Measurements from ENCODE around the gene GRB7. TPM values are rescaled to one million over a fixed set of nuclear protein-coding genes. Genes with fewer than 3 reads are reported as not detected.
"Not testable (repeated sequence)": the region's sequence is repeated elsewhere in the genome, so short reads cannot be mapped to it uniquely, and the experiment has no call there.

Gene GRB7
- total RNA-seq, 2 experiments from 2014 or later = 2.0 to 2.1 TPM

DNA sequence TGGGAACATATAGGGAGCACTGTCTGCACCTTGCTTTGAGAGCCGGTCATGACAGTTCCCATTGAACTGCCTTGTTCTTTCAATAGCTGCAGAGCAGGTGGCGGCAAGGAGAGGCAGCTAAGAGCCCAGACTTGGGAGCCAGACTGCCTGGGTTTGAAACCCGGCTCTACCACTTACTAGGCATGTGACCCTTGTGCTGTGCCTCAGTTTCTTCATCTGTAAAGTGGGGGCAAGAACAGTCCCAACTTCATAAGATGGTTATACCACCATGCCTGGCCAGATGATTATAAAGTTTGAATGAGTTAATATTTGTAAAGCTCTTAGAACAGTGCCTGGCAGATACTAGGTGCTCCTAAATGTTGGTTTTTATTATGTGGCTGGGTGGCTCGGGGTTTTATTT lies 23.5 kb upstream of the GRB7 start:
- Mint-ChIP-seq H3K4me1 (ENCODE audit: low read depth) (no peaks in the 10 kb centered on the region), H3K4me3 (no peak overlapping the region), H3K27ac (no peak overlapping the region), H3K36me3 (ENCODE audit: low read depth) (no peaks in the 10 kb centered on the region), H3K27me3 (ENCODE audit: low read depth) (no peaks in the 10 kb centered on the region), H3K9me3 (no peaks in the 10 kb centered on the region)
- intact Hi-C loops (cut with micrococcal nuclease) = no loop called here
- CTCF ChIA-PET = no interaction called here
- no peak for DNase-seq

DNA sequence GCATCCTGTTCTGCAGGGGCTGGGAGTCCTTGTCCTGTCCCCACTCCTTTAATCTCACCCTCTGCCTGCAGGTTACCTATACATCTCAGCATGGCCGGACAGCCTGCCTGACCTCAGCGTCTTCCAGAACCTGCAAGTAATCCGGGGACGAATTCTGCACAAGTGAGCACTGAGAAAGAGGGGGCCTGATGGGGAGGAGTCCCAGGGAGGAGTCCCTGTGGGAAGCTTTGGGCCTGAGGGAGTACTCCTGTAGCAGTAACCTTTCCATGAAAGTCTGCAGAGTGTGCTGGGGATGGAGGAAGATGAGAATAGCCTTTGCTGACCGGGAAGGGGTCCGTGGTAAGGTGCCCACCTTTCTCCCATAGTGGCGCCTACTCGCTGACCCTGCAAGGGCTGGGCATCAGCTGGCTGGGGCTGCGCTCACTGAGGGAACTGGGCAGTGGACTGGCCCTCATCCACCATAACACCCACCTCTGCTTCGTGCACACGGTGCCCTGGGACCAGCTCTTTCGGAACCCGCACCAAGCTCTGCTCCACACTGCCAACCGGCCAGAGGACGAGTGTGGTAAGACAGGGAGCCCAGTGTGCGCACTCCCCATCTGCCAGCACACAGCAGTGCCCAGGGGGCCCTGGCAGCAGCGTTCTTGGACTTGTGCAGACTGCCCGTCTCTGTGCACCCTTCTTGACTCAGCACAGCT lies 22.2 kb upstream of the GRB7 start:
- H3K27ac Mint-ChIP-seq = no peak overlapping the region
- intact Hi-C loops (cut with micrococcal nuclease) = no loop called here
- H3K36me3 Mint-ChIP-seq (ENCODE audit: low read depth) = no peaks in the 10 kb centered on the region
- no peaks in the 10 kb centered on the region for H3K27me3 Mint-ChIP-seq (ENCODE audit: low read depth)
- DNase-seq = no peak
- no peaks in the 10 kb centered on the region for H3K4me1 Mint-ChIP-seq (ENCODE audit: low read depth)
- CTCF ChIA-PET = interaction anchor here (0.7 to 2.1 kb wide), 3 partner anchors 14 to 44 kb away, joined by 3 to 6 read pairs (median 3); partner anchors contain the start of gene MIEN1
- no peak overlapping the region for H3K4me3 Mint-ChIP-seq
- no peaks in the 10 kb centered on the region for H3K9me3 Mint-ChIP-seq

DNA sequence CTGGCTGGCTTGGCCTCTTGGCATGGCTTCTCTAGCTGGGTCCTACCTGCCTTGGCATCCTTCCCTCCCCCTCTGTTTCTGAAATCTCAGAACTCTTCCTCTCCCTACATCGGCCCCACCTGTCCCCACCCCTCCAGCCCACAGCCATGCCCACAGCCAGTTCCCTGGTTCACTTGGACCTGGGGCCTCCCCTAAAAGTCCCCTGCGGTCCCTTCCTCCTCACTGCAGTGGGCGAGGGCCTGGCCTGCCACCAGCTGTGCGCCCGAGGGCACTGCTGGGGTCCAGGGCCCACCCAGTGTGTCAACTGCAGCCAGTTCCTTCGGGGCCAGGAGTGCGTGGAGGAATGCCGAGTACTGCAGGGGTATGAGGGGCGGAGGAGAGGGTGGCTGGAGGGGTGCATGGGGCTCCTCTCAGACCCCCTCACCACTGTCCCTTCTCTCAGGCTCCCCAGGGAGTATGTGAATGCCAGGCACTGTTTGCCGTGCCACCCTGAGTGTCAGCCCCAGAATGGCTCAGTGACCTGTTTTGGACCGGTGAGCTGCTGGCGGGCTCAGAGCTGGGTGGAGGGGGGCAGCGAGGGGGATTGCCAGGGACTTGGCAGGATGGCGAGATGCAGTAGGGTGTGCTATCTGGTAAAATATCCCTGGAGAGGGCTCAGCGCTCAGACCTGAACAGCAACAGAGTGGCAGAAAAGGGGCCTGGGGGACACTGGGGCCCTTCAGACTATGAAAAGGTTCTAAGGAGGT lies 21.5 kb upstream of the GRB7 start:
- intact Hi-C loops (cut with micrococcal nuclease) = no loop called here
- Mint-ChIP-seq H3K4me3 (no peak overlapping the region), H3K9me3 (no peaks in the 10 kb centered on the region), H3K36me3 (ENCODE audit: low read depth) (no peaks in the 10 kb centered on the region), H3K27ac (no peak overlapping the region), H3K27me3 (ENCODE audit: low read depth) (no peaks in the 10 kb centered on the region), H3K4me1 (ENCODE audit: low read depth) (no peaks in the 10 kb centered on the region)
- no peak for DNase-seq
- CTCF ChIA-PET = interaction anchor here (2.1 kb wide), 1 partner anchor 14 kb away, joined by 6 read pairs; the partner anchor contains the start of gene MIEN1

DNA sequence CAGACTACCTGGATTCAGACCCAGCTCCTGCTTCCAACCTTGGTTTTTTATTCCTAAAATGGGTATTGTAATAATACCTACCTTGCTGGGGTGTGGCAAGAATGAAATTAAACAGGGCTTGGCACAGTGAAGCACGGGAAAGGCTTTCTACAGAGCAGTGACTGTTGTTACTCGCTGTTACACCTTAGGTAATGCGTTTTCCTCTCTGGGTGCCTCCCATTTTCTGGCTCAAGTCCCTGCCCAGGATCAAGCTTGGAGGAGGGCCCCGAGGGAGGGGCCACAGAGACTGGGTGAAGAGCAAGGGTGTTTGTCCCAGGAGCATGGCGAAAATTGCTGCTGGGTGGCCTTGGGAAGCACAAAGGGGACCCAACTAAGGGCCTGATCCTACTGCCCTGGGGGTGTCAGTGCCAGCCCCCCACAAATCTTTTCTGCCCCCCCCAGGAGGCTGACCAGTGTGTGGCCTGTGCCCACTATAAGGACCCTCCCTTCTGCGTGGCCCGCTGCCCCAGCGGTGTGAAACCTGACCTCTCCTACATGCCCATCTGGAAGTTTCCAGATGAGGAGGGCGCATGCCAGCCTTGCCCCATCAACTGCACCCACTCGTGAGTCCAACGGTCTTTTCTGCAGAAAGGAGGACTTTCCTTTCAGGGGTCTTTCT lies 20.7 kb upstream of the GRB7 start:
- no peak overlapping the region for H3K4me3 Mint-ChIP-seq
- CTCF ChIA-PET = interaction anchor here (2.1 kb wide), 1 partner anchor 13 kb away, joined by 6 read pairs; the partner anchor contains the start of gene MIEN1
- no peak overlapping the region for H3K27ac Mint-ChIP-seq
- intact Hi-C loops (cut with micrococcal nuclease) = no loop called here
- H3K9me3 Mint-ChIP-seq = no peaks in the 10 kb centered on the region
- H3K36me3 Mint-ChIP-seq (ENCODE audit: low read depth) = no peaks in the 10 kb centered on the region
- no peak for DNase-seq
- no peaks in the 10 kb centered on the region for H3K4me1 Mint-ChIP-seq (ENCODE audit: low read depth)
- no peaks in the 10 kb centered on the region for H3K27me3 Mint-ChIP-seq (ENCODE audit: low read depth)

DNA sequence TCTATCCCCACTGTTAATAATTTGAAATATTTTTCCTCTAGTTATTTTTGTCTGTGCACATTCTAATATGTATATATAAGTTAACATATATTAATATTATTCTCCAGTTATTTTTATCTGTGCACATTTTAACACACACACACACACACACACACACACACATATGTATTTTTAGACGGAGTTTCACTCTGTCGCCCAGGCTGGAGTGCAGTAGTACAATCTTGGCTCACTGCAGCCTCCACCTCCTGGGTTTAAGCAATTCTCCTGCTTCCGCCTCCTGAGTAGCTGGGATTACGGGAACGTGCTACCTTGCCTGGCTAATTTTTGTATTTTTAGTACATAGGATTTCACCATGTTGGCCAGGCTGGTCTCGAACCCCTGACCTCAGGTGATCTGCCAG lies 20.1 kb upstream of the GRB7 start:
- intact Hi-C loops (cut with micrococcal nuclease) = no loop called here
- no peak overlapping the region for H3K27ac Mint-ChIP-seq
- H3K4me3 Mint-ChIP-seq = no peak overlapping the region
- no peaks in the 10 kb centered on the region for H3K4me1 Mint-ChIP-seq (ENCODE audit: low read depth)
- no peaks in the 10 kb centered on the region for H3K36me3 Mint-ChIP-seq (ENCODE audit: low read depth)
- no peak for DNase-seq
- H3K9me3 Mint-ChIP-seq = no peaks in the 10 kb centered on the region
- CTCF ChIA-PET = no interaction called here
- H3K27me3 Mint-ChIP-seq (ENCODE audit: low read depth) = no peaks in the 10 kb centered on the region

DNA sequence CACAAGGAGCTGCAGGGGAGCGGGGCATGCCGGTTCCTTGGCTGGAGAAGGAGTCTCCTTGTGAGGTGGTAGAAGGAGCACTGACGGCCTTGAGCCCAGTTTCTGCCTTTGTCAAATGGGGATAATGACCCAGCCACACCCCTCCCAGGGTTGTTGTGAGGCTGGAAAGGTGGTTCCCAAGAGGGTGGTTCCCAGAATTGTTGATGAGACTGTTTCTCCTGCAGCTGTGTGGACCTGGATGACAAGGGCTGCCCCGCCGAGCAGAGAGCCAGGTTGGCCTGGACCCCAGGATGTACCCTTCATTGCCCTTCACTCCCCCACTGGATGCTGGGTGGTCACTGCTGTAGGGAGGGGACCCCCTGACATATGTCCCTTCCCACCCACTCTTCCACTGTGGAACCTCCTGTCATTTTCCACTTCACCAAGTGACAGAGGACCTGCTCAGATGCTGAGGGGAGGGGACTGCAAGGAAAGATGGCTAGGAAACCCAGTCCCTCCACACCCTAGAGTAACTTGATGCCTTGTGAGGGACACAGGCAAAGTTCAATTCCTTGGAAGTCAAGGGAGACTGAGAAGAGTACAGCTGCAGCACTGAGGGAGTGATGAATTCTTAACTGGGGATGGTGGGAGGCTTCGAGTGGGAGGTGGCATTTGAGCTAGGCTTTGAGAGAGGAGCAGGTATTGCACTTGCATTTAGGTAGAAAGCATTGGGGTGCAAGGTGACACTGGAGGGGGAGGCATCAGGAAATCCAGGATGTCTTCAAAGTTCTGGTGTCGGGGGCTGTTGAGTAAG lies 18.0 kb upstream of the GRB7 start:
- H3K27ac Mint-ChIP-seq = no peak overlapping the region
- H3K4me1 Mint-ChIP-seq (ENCODE audit: low read depth) = no peaks in the 10 kb centered on the region
- H3K4me3 Mint-ChIP-seq = no peak overlapping the region

DNA sequence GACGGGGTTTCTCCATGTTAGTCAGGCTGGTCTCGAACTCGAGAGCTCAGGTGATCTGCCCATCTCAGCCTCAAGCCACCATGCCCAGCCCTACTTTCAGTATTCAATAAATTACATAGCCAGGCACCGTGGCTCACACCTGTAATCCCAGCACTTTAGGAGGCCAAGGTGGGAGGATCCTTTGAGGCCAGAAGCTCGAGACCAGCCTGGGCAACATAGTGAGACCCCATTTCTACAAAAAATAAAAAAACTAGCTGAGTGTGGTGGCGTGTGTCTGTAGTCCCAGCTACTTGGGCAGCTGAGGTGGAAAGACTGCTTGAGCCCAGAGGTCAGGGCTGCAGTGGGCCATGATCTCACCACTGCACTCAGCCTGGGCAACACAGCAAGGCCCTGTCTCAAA lies 15.6 kb upstream of the GRB7 start:
- Mint-ChIP-seq H3K4me1 (ENCODE audit: low read depth) (no peaks in the 10 kb centered on the region), H3K9me3 (no peaks in the 10 kb centered on the region), H3K27ac (no peak overlapping the region), H3K36me3 (ENCODE audit: low read depth) (peaks cover 2% of the 10 kb centered on the region), H3K27me3 (ENCODE audit: low read depth) (no peaks in the 10 kb centered on the region), H3K4me3 (no peak overlapping the region)
- intact Hi-C loops (cut with micrococcal nuclease) = no loop called here
- DNase-seq = no peak
- CTCF ChIA-PET = interaction anchor here (0.8 kb wide), 1 partner anchor 8 kb away, joined by 3 read pairs; the partner anchor contains the start of gene MIEN1

More for the DNA sequence above, 18.0 kb upstream of the GRB7 start:
- Mint-ChIP-seq H3K27me3 (ENCODE audit: low read depth) (no peaks in the 10 kb centered on the region), H3K36me3 (ENCODE audit: low read depth) (no peaks in the 10 kb centered on the region), H3K9me3 (no peaks in the 10 kb centered on the region)
- intact Hi-C loops (cut with micrococcal nuclease) = no loop called here
- CTCF ChIA-PET = interaction anchor here (0.6 to 1.3 kb wide), 2 partner anchors 10 to 97 kb away, joined by 3 to 4 read pairs; no protein-coding TSS in a partner anchor
- no peak for DNase-seq

DNA sequence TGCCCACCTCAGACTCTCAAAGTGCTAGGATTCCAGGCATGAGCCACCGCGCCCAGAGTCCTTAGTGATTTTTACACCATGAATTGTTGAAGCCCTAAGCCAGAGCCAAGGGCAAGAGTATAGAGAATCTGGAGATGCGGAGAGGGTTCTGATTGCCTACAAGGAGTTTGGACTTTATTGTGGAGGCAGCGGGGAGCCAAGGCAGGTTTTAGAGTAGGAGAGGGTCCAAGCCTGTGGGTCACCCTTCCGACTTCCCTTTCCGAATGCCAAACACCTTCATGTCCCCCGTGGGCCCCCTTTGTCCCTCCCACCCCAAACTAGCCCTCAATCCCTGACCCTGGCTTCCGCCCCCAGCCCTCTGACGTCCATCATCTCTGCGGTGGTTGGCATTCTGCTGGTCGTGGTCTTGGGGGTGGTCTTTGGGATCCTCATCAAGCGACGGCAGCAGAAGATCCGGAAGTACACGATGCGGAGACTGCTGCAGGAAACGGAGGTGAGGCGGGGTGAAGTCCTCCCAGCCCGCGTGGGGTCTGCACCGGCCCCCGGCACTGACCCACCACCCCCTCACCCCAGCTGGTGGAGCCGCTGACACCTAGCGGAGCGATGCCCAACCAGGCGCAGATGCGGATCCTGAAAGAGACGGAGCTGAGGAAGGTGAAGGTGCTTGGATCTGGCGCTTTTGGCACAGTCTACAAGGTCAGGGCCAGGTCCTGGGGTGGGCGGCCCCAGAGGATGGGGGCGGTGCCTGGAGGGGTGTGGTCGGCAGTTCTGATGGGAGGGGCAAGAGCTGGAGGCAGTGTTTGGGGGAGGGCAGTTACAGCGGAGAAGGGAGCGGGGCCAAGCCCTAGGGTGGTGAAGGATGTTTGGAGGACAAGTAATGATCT lies 14.5 kb upstream of the GRB7 start:
- Mint-ChIP-seq H3K9me3 (no peaks in the 10 kb centered on the region), H3K27ac (no peak overlapping the region), H3K4me1 (ENCODE audit: low read depth) (no peaks in the 10 kb centered on the region), H3K4me3 (no peak overlapping the region), H3K36me3 (ENCODE audit: low read depth) (peaks cover 2% of the 10 kb centered on the region), H3K27me3 (ENCODE audit: low read depth) (no peaks in the 10 kb centered on the region)
- intact Hi-C loops (cut with micrococcal nuclease) = no loop called here
- no peak for DNase-seq
- CTCF ChIA-PET = no interaction called here

DNA sequence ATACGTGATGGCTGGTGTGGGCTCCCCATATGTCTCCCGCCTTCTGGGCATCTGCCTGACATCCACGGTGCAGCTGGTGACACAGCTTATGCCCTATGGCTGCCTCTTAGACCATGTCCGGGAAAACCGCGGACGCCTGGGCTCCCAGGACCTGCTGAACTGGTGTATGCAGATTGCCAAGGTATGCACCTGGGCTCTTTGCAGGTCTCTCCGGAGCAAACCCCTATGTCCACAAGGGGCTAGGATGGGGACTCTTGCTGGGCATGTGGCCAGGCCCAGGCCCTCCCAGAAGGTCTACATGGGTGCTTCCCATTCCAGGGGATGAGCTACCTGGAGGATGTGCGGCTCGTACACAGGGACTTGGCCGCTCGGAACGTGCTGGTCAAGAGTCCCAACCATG lies 13.0 kb upstream of the GRB7 start:
- Mint-ChIP-seq H3K9me3 (no peaks in the 10 kb centered on the region), H3K4me1 (ENCODE audit: low read depth) (peaks cover 12% of the 10 kb centered on the region), H3K4me3 (no peak overlapping the region), H3K27ac (no peak overlapping the region), H3K36me3 (ENCODE audit: low read depth) (peaks cover 6% of the 10 kb centered on the region), H3K27me3 (ENCODE audit: low read depth) (no peaks in the 10 kb centered on the region)
- intact Hi-C loops (cut with micrococcal nuclease) = no loop called here
- CTCF ChIA-PET = no interaction called here
- no peak for DNase-seq

DNA sequence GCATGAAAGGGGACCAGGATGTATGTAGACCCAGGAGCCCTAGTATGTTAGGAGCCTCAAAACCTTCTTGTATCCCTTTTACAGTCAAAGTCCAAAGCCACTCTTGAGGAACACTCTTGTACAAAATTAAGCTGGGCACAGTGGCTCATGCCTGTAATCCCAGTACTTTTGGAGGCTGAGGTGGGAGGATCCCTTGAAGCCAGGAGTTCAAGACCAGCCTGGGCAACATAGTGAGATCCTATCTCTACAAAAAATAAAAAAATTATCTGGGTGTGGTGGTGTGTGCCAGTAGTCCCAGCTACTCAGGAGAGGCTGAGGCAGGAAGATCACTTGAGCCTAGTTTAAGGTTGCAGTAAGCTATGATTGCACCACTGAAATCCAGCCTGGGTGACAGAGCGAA lies 11.8 kb upstream of the GRB7 start:
- H3K4me3 Mint-ChIP-seq; DNase-seq; H3K27me3 Mint-ChIP-seq (ENCODE audit: low read depth); H3K36me3 Mint-ChIP-seq (ENCODE audit: low read depth); CTCF ChIA-PET; H3K27ac Mint-ChIP-seq; intact Hi-C loops (cut with micrococcal nuclease); H3K9me3 Mint-ChIP-seq: not testable (repeated sequence)
- peaks cover 14% of the 10 kb centered on the region for H3K4me1 Mint-ChIP-seq (ENCODE audit: low read depth)

DNA sequence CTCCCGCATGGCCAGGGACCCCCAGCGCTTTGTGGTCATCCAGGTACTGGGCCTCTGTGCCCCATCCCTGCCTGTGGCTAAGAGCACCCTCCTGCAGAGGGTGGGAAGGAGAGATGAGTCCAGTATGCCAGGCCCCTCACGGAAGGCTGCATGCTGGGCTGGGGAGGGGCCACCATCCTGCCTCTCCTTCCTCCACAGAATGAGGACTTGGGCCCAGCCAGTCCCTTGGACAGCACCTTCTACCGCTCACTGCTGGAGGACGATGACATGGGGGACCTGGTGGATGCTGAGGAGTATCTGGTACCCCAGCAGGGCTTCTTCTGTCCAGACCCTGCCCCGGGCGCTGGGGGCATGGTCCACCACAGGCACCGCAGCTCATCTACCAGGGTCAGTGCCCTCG lies 11.1 kb upstream of the GRB7 start:
- Mint-ChIP-seq H3K27me3 (ENCODE audit: low read depth) (no peaks in the 10 kb centered on the region), H3K9me3 (no peaks in the 10 kb centered on the region), H3K4me1 (ENCODE audit: low read depth) (peaks cover 14% of the 10 kb centered on the region), H3K27ac (no peak overlapping the region), H3K36me3 (ENCODE audit: low read depth) (peaks cover 6% of the 10 kb centered on the region), H3K4me3 (no peak overlapping the region)
- CTCF ChIA-PET = interaction anchor here (0.5 kb wide), 1 partner anchor 417 kb away, joined by 3 read pairs; no protein-coding TSS in a partner anchor
- DNase-seq = no peak
- intact Hi-C loops (cut with micrococcal nuclease) = no loop called here
